CD4-positive, CD25-positive, alpha-beta regulatory T cell (primary cell): ENCODE results near the gene ATXN8OS. TPM values are rescaled to one million over a fixed set of nuclear protein-coding genes. Genes with fewer than 3 reads are reported as not detected.

Experiments
- ATAC-seq, 2 donors: fragments of 150-1000 bp; cut with Tn5 transposase; one replicate each; pipeline ENCODE4 v1.10.0; 2021; ENCODE audit warnings: low read depth in 2 of 2, moderate number of reproducible peaks in 2 of 2, moderate library complexity in 1 of 2
- DNase-seq, 3 donors: peaks; one replicate each; pipeline versions ENCODE4 v3.0.0 to v3.0.0-alpha.2; 2012 to 2022; ENCODE audit warnings: mixed read lengths in 1 of 3
- H3K27ac ChIP-seq: one replicate; pipeline ENCODE4 v1.7.0; 2013; ENCODE audit warnings: mild to moderate bottlenecking, low read length; ENCODE audit not compliant: insufficient read depth, poor library complexity, severe bottlenecking
- H3K27me3 ChIP-seq: one replicate; pipeline ENCODE4 v1.7.0; 2013; ENCODE audit warnings: low read length; ENCODE audit not compliant: control insufficient read depth, insufficient read depth
- H3K36me3 ChIP-seq: one replicate; pipeline ENCODE4 v1.7.0; 2013; ENCODE audit warnings: mild to moderate bottlenecking, low read length, moderate library complexity; ENCODE audit not compliant: control insufficient read depth, insufficient read depth
- H3K4me1 ChIP-seq: 2 replicates; pipeline ENCODE4 v1.7.0; 2013; ENCODE audit warnings: mild to moderate bottlenecking, low read length; ENCODE audit not compliant: insufficient read depth, control insufficient read depth, poor library complexity, severe bottlenecking
- H3K4me3 ChIP-seq: one replicate; pipeline ENCODE4 v1.7.0; 2013; ENCODE audit warnings: low read depth, mild to moderate bottlenecking, low read length, moderate library complexity
- H3K9me3 ChIP-seq, 2 experiments: 1 replicate in 1 of 2; 2 replicates in 1 of 2; pipeline ENCODE4 v1.7.0; 2013; ENCODE audit warnings: low read length in 2 of 2, mild to moderate bottlenecking in 1 of 2, moderate library complexity in 1 of 2; ENCODE audit not compliant: control insufficient read depth in 2 of 2
- H3K27ac Mint-ChIP-seq, 3 donors: one replicate each; pipeline ENCODE4 v1.8.0; 2020 to 2022; ENCODE audit warnings: mild to moderate bottlenecking in 3 of 3, mixed read lengths in 3 of 3, moderate library complexity in 2 of 3
- H3K27me3 Mint-ChIP-seq: one replicate; pipeline ENCODE4 v1.8.0; 2022; ENCODE audit warnings: mild to moderate bottlenecking, mixed read lengths
- H3K36me3 Mint-ChIP-seq: one replicate; pipeline ENCODE4 v1.8.0; 2020; ENCODE audit warnings: mixed read lengths
- H3K4me1 Mint-ChIP-seq, 4 donors: one replicate each; pipeline ENCODE4 v1.8.0; 2020 to 2022; ENCODE audit warnings: mixed read lengths in 4 of 4, mild to moderate bottlenecking in 1 of 4
- H3K4me3 Mint-ChIP-seq, 4 donors: one replicate each; pipeline ENCODE4 v1.8.0; 2020 to 2022; ENCODE audit warnings: mild to moderate bottlenecking in 4 of 4, mixed read lengths in 4 of 4, moderate library complexity in 3 of 4
- H3K9me3 Mint-ChIP-seq, 7 donors: one replicate each; pipeline ENCODE4 v1.8.0; 2020 to 2022; ENCODE audit warnings: mixed read lengths in 7 of 7, mild to moderate bottlenecking in 3 of 7, moderate library complexity in 2 of 7
- polyA plus RNA-seq, 4 donors: library from polyadenylated mRNA; unstranded; fragments of 300-500 nt; fragmentation: Illumina TruSeq; gene quantifications; one replicate each; pipeline ENCODE4 v1.2.3, GENCODE V29; 2021
- total RNA-seq: library from RNA; stranded (reverse); gene quantifications from one replicate; pipeline ENCODE4 v1.2.3, GENCODE V29; 2022

Gene ATXN8OS
- not detected for total RNA-seq
- polyA plus RNA-seq = not detected

DNA sequence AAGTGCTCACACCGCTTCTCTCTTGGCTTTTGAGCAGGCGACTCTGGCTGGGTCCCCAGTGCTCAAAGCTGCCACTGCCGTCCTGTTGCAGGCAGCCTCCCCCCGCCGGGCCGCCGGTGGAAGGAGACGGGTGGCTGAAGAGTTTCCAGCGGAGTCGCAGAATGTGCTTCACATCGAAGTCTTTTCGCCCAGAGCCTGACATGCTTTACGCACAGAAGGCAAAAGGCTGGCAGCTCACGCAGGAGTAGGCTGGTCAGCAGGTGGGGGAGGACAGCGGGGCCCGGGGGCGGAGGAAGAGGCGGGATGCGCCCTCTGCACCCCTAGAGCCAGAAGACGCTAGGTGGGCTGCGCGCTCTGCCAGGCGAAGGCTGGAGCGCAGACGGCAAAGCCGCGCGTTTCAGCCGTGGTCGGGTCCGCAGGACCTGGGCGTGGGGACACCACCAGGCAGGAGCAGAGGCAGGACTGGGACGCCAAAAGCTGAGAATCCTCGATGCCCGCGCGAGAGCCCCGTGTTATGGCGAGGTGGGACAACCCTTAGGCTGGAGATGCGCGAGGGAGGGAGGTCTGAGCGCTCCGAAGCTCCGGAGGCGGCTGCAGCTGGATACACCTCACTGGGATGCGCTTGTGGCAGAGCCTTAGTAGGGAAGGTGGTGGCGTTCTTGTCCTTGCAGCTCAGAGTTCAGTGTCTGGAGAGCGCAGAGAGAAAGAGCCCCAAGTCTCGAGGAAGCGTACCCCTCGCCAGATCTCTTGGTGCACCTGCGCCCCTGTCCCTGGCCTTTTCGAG lies at the start of gene ATXN8OS:
TSS of gene ATXN8OS (plus strand) at position 329 of the 784 bp plus-strand sequence.
- H3K4me3 Mint-ChIP-seq = no peak within 1 kb of the TSS
- DNase-seq (no peak), ATAC-seq (peak in 1 of 2 donors; percentile 43)
- H3K27me3 Mint-ChIP-seq = no peaks in the 10 kb centered on the region
- no peak within 1 kb of the TSS for H3K27ac ChIP-seq
- H3K9me3 ChIP-seq = peaks cover 0 to 2% of the 10 kb centered on the region in 2 experiments
- peaks cover 0 to 19% (median 6%) of the 10 kb centered on the region in 7 donors for H3K9me3 Mint-ChIP-seq
- H3K27me3 ChIP-seq = no peaks in the 10 kb centered on the region
- H3K4me3 ChIP-seq = no peak within 1 kb of the TSS
- no peaks in the 10 kb centered on the region for H3K36me3 ChIP-seq
- H3K36me3 Mint-ChIP-seq = no peaks in the 10 kb centered on the region
- no peaks in the 10 kb centered on the region for H3K4me1 Mint-ChIP-seq
- no peaks in the 10 kb centered on the region for H3K4me1 ChIP-seq
- no peak within 1 kb of the TSS for H3K27ac Mint-ChIP-seq

DNA sequence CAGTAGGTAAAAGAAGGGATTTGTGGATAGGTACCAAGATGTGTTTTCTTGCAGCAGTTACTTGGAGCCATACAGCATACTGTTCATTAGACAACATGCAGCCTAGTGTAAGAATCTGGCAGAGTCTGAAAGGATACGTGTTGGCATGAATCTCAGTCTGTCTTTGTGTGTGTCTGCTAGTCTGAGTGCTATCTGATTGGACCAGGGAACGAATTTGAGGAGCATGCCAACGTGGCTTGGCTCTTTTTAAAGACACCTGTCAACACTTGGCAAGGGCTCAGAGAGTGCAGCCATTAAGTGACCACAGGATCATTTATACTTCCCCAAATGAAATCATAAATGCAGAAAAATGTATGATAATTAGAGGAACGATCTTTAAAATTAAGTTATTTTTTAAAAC lies 27.6 kb upstream of the ATXN8OS start:
- Histone ChIP-seq H3K27me3 (no peaks in the 10 kb centered on the region), H3K9me3 (no peaks in the 10 kb centered on the region), H3K4me1 (no peaks in the 10 kb centered on the region), H3K36me3 (no peaks in the 10 kb centered on the region), H3K4me3 (no peak overlapping the region), H3K27ac (no peak overlapping the region)
- Mint-ChIP-seq H3K27me3 (no peaks in the 10 kb centered on the region), H3K36me3 (no peaks in the 10 kb centered on the region), H3K4me3 (no peak overlapping the region), H3K9me3 (peaks cover 2 to 25% (median 10%) of the 10 kb centered on the region in 7 donors), H3K4me1 (no peaks in the 10 kb centered on the region), H3K27ac (no peak overlapping the region)
- no peak for DNase-seq
- ATAC-seq = no peak

DNA sequence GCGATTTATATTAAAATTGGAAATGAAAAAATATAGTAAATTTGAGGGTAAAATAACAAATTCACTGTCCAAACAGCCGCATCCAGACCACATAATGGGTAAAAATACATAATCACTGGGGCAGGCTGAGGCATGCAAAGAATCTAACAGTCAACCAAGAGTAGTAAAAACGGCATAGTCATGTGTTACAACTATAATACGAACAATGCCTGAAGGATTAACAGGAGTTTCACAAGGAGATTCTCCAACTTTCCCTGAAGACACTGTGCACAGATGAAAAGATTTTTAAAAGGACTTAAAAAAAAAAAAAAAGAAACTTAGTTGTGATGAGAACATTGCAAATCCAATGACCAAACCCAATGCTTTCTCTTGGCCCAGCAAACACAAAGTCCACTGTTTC lies 20.4 kb upstream of the ATXN8OS start:
- no peak for ATAC-seq
- no peak for DNase-seq
- no peaks in the 10 kb centered on the region for H3K36me3 ChIP-seq
- H3K27ac ChIP-seq = no peak overlapping the region
- peaks cover 0 to 2% of the 10 kb centered on the region in 2 experiments for H3K9me3 ChIP-seq
- Mint-ChIP-seq H3K36me3 (no peaks in the 10 kb centered on the region), H3K27ac (no peak overlapping the region), H3K27me3 (no peaks in the 10 kb centered on the region), H3K4me3 (no peak overlapping the region), H3K4me1 (no peaks in the 10 kb centered on the region), H3K9me3 (peaks cover 3 to 26% (median 10%) of the 10 kb centered on the region in 7 donors)
- no peak overlapping the region for H3K4me3 ChIP-seq
- no peaks in the 10 kb centered on the region for H3K4me1 ChIP-seq
- H3K27me3 ChIP-seq = no peaks in the 10 kb centered on the region

DNA sequence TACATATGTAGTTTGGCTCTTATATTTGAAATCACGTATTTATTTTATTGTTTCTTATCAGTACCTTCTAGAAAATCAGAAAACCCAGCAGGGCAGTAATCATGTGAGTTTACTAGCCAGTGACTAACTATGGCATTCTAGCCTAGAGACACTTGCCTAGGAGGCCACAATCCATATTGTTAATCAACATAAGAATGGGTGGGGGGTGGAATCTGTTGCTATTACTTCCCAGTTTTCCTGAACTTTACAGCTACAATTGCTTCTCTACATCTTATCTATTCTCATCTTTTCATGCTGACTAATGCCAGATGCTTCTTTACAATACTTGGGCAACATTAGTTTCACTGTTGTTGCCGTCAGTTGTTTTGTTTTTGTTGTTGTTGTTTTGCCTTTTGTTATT lies 18.7 kb upstream of the ATXN8OS start:
- no peaks in the 10 kb centered on the region for H3K4me1 ChIP-seq
- H3K27me3 Mint-ChIP-seq = no peaks in the 10 kb centered on the region
- H3K36me3 Mint-ChIP-seq = no peaks in the 10 kb centered on the region

DNA sequence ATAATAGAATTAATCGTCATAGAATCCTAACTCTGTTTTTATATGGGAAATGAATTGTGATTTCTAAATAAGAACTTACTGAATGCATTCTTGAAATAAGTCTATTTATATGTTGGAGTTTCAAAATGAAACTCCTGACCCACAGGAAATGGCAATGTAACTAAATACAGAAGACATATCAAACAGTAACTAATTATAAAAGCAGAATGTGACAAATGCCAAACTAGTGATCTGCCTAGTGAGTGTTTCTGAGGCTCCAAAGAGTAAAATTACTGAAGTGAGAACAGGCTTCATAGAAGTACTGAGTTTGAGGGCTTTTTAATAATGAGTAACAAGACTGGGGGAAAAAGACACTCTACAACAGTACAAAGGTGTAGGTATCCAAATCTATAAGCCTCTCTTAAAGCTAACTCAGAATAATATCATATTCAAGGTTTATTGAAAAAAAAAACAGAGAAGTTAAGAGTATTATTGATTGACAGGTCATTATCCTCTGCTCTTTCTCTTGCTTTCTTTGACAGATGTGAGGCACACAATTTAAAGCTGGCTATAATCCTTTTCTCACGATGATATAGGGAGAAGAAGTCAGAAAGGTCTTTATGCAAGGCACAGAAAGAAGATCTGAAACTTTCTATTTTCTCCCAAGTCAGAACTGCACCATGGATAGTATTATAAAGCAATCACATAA lies 17.4 kb upstream of the ATXN8OS start:
- peaks cover 0 to 2% of the 10 kb centered on the region in 2 experiments for H3K9me3 ChIP-seq
- H3K4me3 ChIP-seq = no peak overlapping the region
- peaks cover 3 to 25% (median 8%) of the 10 kb centered on the region in 7 donors for H3K9me3 Mint-ChIP-seq
- H3K36me3 Mint-ChIP-seq = no peaks in the 10 kb centered on the region
- H3K27ac Mint-ChIP-seq = no peak overlapping the region
- no peaks in the 10 kb centered on the region for H3K36me3 ChIP-seq
- ATAC-seq (no peak), DNase-seq (no peak)
- no peak overlapping the region for H3K4me3 Mint-ChIP-seq
- H3K27me3 Mint-ChIP-seq = no peaks in the 10 kb centered on the region
- no peaks in the 10 kb centered on the region for H3K4me1 Mint-ChIP-seq
- no peak overlapping the region for H3K27ac ChIP-seq
- no peaks in the 10 kb centered on the region for H3K27me3 ChIP-seq
- no peaks in the 10 kb centered on the region for H3K4me1 ChIP-seq

More for the DNA sequence above, 18.7 kb upstream of the ATXN8OS start:
- peaks cover 0 to 2% of the 10 kb centered on the region in 2 experiments for H3K9me3 ChIP-seq
- DNase-seq (no peak), ATAC-seq (no peak)
- Mint-ChIP-seq H3K4me3 (no peak overlapping the region), H3K27ac (no peak overlapping the region), H3K9me3 (peaks cover 3 to 26% (median 9%) of the 10 kb centered on the region in 7 donors), H3K4me1 (no peaks in the 10 kb centered on the region)
- no peak overlapping the region for H3K4me3 ChIP-seq
- no peak overlapping the region for H3K27ac ChIP-seq
- H3K27me3 ChIP-seq = no peaks in the 10 kb centered on the region
- H3K36me3 ChIP-seq = no peaks in the 10 kb centered on the region

DNA sequence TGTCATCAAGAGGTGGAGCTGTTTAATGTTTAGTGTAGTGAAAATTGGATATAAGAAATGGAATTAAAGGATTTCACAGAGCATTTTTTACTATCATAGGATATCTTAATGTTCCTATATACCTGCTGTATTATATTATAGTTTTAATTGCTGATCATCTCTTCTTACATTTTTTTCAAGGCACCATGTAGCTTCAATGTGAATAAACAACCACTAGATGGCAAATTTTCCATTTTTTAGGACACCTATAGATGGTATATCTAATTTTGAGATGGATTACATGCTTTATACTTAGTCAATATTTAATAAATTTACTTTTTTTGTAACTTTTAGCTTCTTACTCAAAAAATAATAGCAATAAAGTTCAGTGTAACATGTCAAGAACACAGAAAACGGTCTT lies 9.0 kb upstream of the ATXN8OS start:
- Histone ChIP-seq H3K27me3 (no peaks in the 10 kb centered on the region), H3K9me3 (no peaks in the 10 kb centered on the region), H3K36me3 (no peaks in the 10 kb centered on the region), H3K4me3 (no peak overlapping the region), H3K4me1 (no peaks in the 10 kb centered on the region), H3K27ac (no peak overlapping the region)
- Mint-ChIP-seq H3K27ac (no peak overlapping the region), H3K9me3 (peaks cover 0 to 10% (median 3%) of the 10 kb centered on the region in 7 donors), H3K4me3 (no peak overlapping the region), H3K36me3 (no peaks in the 10 kb centered on the region), H3K27me3 (no peaks in the 10 kb centered on the region), H3K4me1 (no peaks in the 10 kb centered on the region)
- DNase-seq (no peak), ATAC-seq (no peak)

DNA sequence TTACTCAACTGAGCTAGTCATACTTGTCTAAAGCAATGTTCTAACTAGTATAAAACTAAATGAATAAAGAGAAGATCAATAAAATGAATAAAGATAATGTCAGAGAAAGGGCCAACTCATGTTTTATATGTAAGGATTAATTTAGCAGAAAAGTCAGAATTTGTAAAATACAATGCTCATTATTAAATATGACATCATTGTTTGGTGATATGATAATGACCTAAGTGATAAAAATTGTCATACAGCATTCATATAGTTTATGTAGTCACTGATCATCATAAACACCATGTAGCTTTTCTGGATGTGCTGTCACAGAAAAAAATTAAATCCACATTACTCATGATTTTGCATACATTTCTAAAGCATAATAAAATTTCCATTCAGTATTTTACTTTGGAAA lies 3.1 kb upstream of the ATXN8OS start:
- Histone ChIP-seq H3K27me3 (no peaks in the 10 kb centered on the region), H3K36me3 (no peaks in the 10 kb centered on the region), H3K9me3 (peaks cover 0 to 2% of the 10 kb centered on the region in 2 experiments), H3K4me3 (no peak overlapping the region), H3K27ac (no peak overlapping the region), H3K4me1 (no peaks in the 10 kb centered on the region)
- no peak for ATAC-seq
- DNase-seq = no peak
- Mint-ChIP-seq H3K4me1 (no peaks in the 10 kb centered on the region), H3K36me3 (no peaks in the 10 kb centered on the region), H3K4me3 (no peak overlapping the region), H3K27ac (no peak overlapping the region), H3K27me3 (no peaks in the 10 kb centered on the region), H3K9me3 (peaks cover 0 to 16% (median 4%) of the 10 kb centered on the region in 7 donors)
